HepG2 (cell line): ENCODE measurements around the gene TUBB3. TPM values are rescaled to one million over a fixed set of nuclear protein-coding genes. Genes with fewer than 3 reads are reported as not detected.

ENCODE experiments used
- ARNTL ChIP-seq: sonication (generic); formaldehyde crosslinking; IDR thresholded peaks from 2 replicates; pipeline ENCODE4 v1.4.0; 2020; ENCODE audit warnings: mild to moderate bottlenecking, missing genetic modification reagents
- CREM ChIP-seq, 2 experiments: sonication (generic) in 1 of 2; formaldehyde crosslinking in 1 of 2; IDR thresholded peaks; 2 replicates each; pipeline versions ENCODE4 v1.4.0 to v1.6.1; 2016 to 2020; ENCODE audit warnings: antibody characterized with exemption in 1 of 2, mild to moderate bottlenecking in 1 of 2, missing genetic modification reagents in 1 of 2
- ERF ChIP-seq: IDR thresholded peaks from 2 replicates; pipeline ENCODE4 v1.6.1; 2018; ENCODE audit warnings: missing biosample characterization, missing genetic modification reagents
- FOSL2 ChIP-seq: sonication (generic); formaldehyde crosslinking; IDR thresholded peaks from 2 replicates; pipeline ENCODE4 v1.4.0; 2020; ENCODE audit warnings: missing genetic modification reagents
- HOXD1 ChIP-seq: sonication (generic); formaldehyde crosslinking; IDR thresholded peaks from 2 replicates; pipeline ENCODE4 v1.5.0; 2020; ENCODE audit warnings: missing genetic modification reagents
- KDM3A ChIP-seq: IDR thresholded peaks from 2 replicates; pipeline ENCODE4 v1.6.1; 2018; ENCODE audit warnings: low read depth, missing compliant biosample characterization
- KDM5B ChIP-seq: sonication (generic); formaldehyde crosslinking; IDR thresholded peaks from 2 replicates; pipeline ENCODE4 v1.4.0; 2020; ENCODE audit warnings: missing genetic modification reagents, mild to moderate bottlenecking, borderline replicate concordance
- MAFG ChIP-seq: sonication (generic); formaldehyde crosslinking; IDR thresholded peaks from 2 replicates; pipeline ENCODE4 v1.5.1; 2020; ENCODE audit warnings: mild to moderate bottlenecking, missing genetic modification reagents
- NFE2L1 ChIP-seq: sonication (generic); formaldehyde crosslinking; IDR thresholded peaks from 2 replicates; pipeline ENCODE4 v1.4.0; 2020; ENCODE audit warnings: missing genetic modification reagents, mild to moderate bottlenecking, borderline replicate concordance
- PRPF4 ChIP-seq: fragments of 200-400 bp; formaldehyde crosslinking; IDR thresholded peaks from 2 replicates; pipeline ENCODE4 v1.6.1; 2016; ENCODE audit warnings: low read length, low read depth; ENCODE audit not compliant: poor library complexity, severe bottlenecking
- SNAPC2 ChIP-seq: sonication (generic); formaldehyde crosslinking; IDR thresholded peaks from 2 replicates; pipeline ENCODE4 v1.8.1; 2022; ENCODE audit warnings: mild to moderate bottlenecking, missing genetic modification reagents
- SRF ChIP-seq: IDR thresholded peaks from 2 replicates; pipeline ENCODE4 v1.6.1; 2011; ENCODE audit warnings: mild to moderate bottlenecking, low read depth, low read length, moderate library complexity
- TGIF2 ChIP-seq: IDR thresholded peaks from 2 replicates; pipeline ENCODE4 v1.6.1; 2016; ENCODE audit warnings: control low read depth, missing compliant biosample characterization
- ZFP90 ChIP-seq: sonication (generic); formaldehyde crosslinking; IDR thresholded peaks from 2 replicates; pipeline ENCODE4 v1.8.0; 2022; ENCODE audit warnings: missing genetic modification reagents, mild to moderate bottlenecking, inconsistent platforms, borderline replicate concordance
- ZNF614 ChIP-seq: IDR thresholded peaks from 2 replicates; pipeline ENCODE4 v1.6.1; 2018; ENCODE audit warnings: missing biosample characterization, missing genetic modification reagents, inconsistent platforms, borderline replicate concordance
- ZNF709 ChIP-seq: sonication (generic); formaldehyde crosslinking; IDR thresholded peaks from 2 replicates; pipeline ENCODE4 v1.5.0; 2020; ENCODE audit warnings: mild to moderate bottlenecking, missing genetic modification reagents
- polyA plus RNA-seq, 8 experiments: library from polyadenylated mRNA; depleted of rRNA in 3 of 8; stranded (reverse) in 7 of 8; unstranded in 1 of 8; fragments of >200 nt; fragmentation: Illumina TruSeq in 4 of 8; extraction: Trizol in 4 of 8; gene quantifications; 2 replicates each; pipeline versions ENCODE4 v1.2.1 to v1.2.3, GENCODE V29; 2011 to 2016; ENCODE audit warnings: low read depth in 4 of 8, missing spikeins in 1 of 8, mixed read lengths in 1 of 8; ENCODE audit not compliant: insufficient read depth in 1 of 8
- total RNA-seq, 5 experiments: library from RNA; depleted of rRNA; stranded (reverse); fragments of >200 nt; fragmentation: Illumina TruSeq; extraction: Trizol; gene quantifications; 2 replicates each; pipeline ENCODE4 v1.2.3, GENCODE V29; 2016; ENCODE audit warnings: low read depth in 1 of 5
- TF ChIP-seq, protein P1 (sequence below): sonication (generic); formaldehyde crosslinking; IDR thresholded peaks from 2 replicates; pipeline ENCODE4 v1.4.0; 2020; ENCODE audit warnings: mild to moderate bottlenecking, missing genetic modification reagents
- TF ChIP-seq, protein P2 (sequence below): sonication (generic); formaldehyde crosslinking; IDR thresholded peaks from 2 replicates; pipeline ENCODE4 v1.5.0; 2020; ENCODE audit warnings: mild to moderate bottlenecking, missing genetic modification reagents
- TF ChIP-seq, protein P3 (sequence below): sonication (generic); formaldehyde crosslinking; IDR thresholded peaks from 2 replicates; pipeline ENCODE4 v1.4.0; 2020; ENCODE audit warnings: missing genetic modification reagents
- TF ChIP-seq, protein P4 (sequence below): sonication (generic); formaldehyde crosslinking; IDR thresholded peaks from 2 replicates; pipeline ENCODE4 v1.4.0; 2020; ENCODE audit warnings: missing genetic modification reagents
- TF ChIP-seq, protein P5 (sequence below): sonication (generic); formaldehyde crosslinking; IDR thresholded peaks from 2 replicates; pipeline ENCODE4 v1.9.0; 2021; ENCODE audit warnings: missing genetic modification reagents, mild to moderate bottlenecking, borderline replicate concordance

Gene TUBB3
- total and polyA plus RNA-seq, 2 of the 13 experiments (the other 11 are each of a cell fraction or from before 2014, with no cell fraction given), result 110 to 185 TPM

DNA sequence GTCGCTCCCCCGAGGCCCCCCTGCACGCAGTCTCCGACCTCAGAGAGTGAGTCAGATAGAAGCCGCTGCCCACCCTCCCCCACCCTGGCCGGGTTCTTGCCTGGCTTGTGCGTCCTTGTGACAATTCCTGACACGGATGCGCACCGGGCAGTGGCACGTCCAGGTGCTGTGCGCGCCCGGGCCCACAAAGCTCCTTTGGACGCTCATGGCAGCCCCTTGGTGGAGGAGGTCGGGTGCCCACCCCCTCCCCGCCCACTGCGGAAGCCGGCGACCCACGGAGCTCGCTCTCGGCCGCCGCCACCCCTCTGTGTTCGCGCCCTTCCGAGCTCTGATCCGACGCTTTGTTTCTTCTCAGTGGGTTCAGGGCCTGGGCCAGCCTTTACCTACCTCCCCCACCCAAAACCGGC, 662 bp upstream of the TUBB3 start (continued):
- TF ChIP-seq ZFP90 (CRISPR knock-in tag), result 0 out of 2 replicates have a peak, but pooled peaks have one; percentile 52
- TF ChIP-seq MAFG (CRISPR knock-in tag), result no peak
- TF ChIP-seq, protein P1, sequence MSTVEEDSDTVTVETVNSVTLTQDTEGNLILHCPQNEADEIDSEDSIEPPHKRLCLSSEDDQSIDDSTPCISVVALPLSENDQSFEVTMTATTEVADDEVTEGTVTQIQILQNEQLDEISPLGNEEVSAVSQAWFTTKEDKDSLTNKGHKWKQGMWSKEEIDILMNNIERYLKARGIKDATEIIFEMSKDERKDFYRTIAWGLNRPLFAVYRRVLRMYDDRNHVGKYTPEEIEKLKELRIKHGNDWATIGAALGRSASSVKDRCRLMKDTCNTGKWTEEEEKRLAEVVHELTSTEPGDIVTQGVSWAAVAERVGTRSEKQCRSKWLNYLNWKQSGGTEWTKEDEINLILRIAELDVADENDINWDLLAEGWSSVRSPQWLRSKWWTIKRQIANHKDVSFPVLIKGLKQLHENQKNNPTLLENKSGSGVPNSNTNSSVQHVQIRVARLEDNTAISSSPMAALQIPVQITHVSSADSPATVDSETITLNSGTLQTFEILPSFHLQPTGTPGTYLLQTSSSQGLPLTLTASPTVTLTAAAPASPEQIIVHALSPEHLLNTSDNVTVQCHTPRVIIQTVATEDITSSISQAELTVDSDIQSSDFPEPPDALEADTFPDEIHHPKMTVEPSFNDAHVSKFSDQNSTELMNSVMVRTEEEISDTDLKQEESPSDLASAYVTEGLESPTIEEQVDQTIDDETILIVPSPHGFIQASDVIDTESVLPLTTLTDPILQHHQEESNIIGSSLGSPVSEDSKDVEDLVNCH (CRISPR knock-in tag), result no peak
- TF ChIP-seq, protein P2, sequence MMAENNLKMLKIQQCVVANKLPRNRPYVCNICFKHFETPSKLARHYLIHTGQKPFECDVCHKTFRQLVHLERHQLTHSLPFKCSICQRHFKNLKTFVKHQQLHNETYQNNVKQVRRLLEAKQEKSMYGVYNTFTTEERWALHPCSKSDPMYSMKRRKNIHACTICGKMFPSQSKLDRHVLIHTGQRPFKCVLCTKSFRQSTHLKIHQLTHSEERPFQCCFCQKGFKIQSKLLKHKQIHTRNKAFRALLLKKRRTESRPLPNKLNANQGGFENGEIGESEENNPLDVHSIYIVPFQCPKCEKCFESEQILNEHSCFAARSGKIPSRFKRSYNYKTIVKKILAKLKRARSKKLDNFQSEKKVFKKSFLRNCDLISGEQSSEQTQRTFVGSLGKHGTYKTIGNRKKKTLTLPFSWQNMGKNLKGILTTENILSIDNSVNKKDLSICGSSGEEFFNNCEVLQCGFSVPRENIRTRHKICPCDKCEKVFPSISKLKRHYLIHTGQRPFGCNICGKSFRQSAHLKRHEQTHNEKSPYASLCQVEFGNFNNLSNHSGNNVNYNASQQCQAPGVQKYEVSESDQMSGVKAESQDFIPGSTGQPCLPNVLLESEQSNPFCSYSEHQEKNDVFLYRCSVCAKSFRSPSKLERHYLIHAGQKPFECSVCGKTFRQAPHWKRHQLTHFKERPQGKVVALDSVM, result no peak
- no peak; the same call in 1 of the 2 replicates for TF ChIP-seq SNAPC2
- no peak; the same call in 1 of the 2 replicates for TF ChIP-seq NFE2L1 (CRISPR knock-in tag)
- 0 out of 2 replicates have a peak, but pooled peaks have one; percentile 27 for TF ChIP-seq ZNF709 (CRISPR knock-in tag)
- TF ChIP-seq, protein P3, sequence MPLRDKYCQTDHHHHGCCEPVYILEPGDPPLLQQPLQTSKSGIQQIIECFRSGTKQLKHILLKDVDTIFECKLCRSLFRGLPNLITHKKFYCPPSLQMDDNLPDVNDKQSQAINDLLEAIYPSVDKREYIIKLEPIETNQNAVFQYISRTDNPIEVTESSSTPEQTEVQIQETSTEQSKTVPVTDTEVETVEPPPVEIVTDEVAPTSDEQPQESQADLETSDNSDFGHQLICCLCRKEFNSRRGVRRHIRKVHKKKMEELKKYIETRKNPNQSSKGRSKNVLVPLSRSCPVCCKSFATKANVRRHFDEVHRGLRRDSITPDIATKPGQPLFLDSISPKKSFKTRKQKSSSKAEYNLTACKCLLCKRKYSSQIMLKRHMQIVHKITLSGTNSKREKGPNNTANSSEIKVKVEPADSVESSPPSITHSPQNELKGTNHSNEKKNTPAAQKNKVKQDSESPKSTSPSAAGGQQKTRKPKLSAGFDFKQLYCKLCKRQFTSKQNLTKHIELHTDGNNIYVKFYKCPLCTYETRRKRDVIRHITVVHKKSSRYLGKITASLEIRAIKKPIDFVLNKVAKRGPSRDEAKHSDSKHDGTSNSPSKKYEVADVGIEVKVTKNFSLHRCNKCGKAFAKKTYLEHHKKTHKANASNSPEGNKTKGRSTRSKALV (CRISPR knock-in tag), result peak; percentile 94; the same call in 1 of the 2 replicates
- 0 out of 2 replicates have a peak, but pooled peaks have one; percentile 2 for TF ChIP-seq CREM (IDR thresholded peaks at IDR 0.05)
- no peak for TF ChIP-seq CREM (CRISPR knock-in tag; IDR thresholded peaks at IDR 0.05)
- no peak for TF ChIP-seq SRF
- TF ChIP-seq PRPF4, result no peak
- TF ChIP-seq HOXD1, result peak; percentile 78; the same call in 1 of the 2 replicates
- peak; percentile 19; the same call in 1 of the 2 replicates for TF ChIP-seq KDM5B (CRISPR knock-in tag)
- peak; percentile 59; the same call in 1 of the 2 replicates for TF ChIP-seq ARNTL
- TF ChIP-seq, protein P4, sequence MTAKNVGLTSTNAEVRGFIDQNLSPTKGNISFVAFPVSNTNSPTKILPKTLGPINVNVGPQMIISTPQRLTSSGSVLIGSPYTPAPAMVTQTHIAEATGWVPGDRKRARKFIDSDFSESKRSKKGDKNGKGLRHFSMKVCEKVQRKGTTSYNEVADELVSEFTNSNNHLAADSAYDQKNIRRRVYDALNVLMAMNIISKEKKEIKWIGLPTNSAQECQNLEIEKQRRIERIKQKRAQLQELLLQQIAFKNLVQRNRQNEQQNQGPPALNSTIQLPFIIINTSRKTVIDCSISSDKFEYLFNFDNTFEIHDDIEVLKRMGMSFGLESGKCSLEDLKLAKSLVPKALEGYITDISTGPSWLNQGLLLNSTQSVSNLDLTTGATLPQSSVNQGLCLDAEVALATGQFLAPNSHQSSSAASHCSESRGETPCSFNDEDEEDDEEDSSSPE (CRISPR knock-in tag), result no peak
- TF ChIP-seq, protein P5, sequence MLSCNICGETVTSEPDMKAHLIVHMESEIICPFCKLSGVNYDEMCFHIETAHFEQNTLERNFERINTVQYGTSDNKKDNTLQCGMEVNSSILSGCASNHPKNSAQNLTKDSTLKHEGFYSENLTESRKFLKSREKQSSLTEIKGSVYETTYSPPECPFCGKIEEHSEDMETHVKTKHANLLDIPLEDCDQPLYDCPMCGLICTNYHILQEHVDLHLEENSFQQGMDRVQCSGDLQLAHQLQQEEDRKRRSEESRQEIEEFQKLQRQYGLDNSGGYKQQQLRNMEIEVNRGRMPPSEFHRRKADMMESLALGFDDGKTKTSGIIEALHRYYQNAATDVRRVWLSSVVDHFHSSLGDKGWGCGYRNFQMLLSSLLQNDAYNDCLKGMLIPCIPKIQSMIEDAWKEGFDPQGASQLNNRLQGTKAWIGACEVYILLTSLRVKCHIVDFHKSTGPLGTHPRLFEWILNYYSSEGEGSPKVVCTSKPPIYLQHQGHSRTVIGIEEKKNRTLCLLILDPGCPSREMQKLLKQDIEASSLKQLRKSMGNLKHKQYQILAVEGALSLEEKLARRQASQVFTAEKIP (CRISPR knock-in tag), result no peak
- TF ChIP-seq ZNF614, result no peak
- TF ChIP-seq KDM3A (CRISPR knock-in tag), result no peak; the same call in 1 of the 2 replicates
- no peak for TF ChIP-seq ERF (CRISPR knock-in tag)
- TF ChIP-seq TGIF2 (CRISPR knock-in tag), result peak; percentile 86
- TF ChIP-seq FOSL2 (CRISPR knock-in tag), result peak; percentile 95
